Suprapubic skin (tissue), 3 donors: ENCODE measurements around the gene REG4.

Source experiments
- POLR2AphosphoS5 ChIP-seq, 3 donors: sonication (generic); formaldehyde crosslinking; IDR thresholded peaks; one replicate each; pipeline ENCODE4 v1.6.1; 2017; ENCODE audit warnings: antibody characterized with exemption in 3 of 3
- TF ChIP-seq, protein P1 (sequence below), 2 donors: fragments of 200-600 bp in 1 of 2; fragments of 450-650 bp in 1 of 2; sonication (generic) in 1 of 2; IDR thresholded peaks; one replicate each; pipeline ENCODE4 v1.5.1; 2016 to 2019; ENCODE audit warnings: antibody characterized with exemption in 2 of 2, mild to moderate bottlenecking in 1 of 2, moderate library complexity in 1 of 2

GRCh38 chr1:119797162-119797561, 14.1 kb downstream of the REG4 start:
- TF ChIP-seq, protein P1, sequence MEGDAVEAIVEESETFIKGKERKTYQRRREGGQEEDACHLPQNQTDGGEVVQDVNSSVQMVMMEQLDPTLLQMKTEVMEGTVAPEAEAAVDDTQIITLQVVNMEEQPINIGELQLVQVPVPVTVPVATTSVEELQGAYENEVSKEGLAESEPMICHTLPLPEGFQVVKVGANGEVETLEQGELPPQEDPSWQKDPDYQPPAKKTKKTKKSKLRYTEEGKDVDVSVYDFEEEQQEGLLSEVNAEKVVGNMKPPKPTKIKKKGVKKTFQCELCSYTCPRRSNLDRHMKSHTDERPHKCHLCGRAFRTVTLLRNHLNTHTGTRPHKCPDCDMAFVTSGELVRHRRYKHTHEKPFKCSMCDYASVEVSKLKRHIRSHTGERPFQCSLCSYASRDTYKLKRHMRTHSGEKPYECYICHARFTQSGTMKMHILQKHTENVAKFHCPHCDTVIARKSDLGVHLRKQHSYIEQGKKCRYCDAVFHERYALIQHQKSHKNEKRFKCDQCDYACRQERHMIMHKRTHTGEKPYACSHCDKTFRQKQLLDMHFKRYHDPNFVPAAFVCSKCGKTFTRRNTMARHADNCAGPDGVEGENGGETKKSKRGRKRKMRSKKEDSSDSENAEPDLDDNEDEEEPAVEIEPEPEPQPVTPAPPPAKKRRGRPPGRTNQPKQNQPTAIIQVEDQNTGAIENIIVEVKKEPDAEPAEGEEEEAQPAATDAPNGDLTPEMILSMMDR (IDR thresholded peaks at IDR 0.05), result no peak
- no peak for TF ChIP-seq POLR2AphosphoS5 (IDR thresholded peaks at IDR 0.05)
